Measurements from ENCODE around the gene KIF5C.

KIF5C gene

DNA sequence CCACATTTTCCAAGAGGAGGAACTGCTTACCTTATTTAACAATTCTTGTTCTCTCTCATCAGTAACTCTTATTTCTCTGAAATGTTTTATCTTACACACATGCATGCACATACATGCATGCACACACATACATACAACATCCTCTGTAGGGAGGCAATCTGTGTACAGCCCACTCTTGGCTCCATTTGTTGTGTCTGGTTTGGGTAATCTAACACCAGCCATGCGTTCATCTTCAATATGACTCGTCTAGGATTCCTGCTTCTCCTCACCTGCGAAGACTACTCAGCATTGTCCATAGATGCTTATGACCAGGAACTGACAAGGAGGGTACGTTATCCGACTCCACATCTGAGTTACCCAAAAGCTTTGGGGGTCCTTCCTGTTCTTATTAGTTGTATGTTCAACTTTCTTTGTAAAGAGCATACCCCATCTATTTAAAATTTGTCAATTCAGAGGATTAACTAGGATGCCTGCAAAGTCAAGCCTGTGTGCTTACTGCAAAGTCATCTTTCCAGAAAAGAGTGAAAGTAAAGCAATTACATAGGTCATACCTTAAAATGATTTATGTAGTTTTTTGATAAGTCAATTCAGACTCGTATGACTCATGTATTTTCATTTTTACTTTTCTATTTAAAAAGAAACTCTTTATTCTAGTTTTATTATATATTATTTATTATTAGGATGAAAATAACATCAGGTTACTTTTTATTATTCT is 181.7 kb downstream of the KIF5C start:
- no peak for DNase-seq

DNA sequence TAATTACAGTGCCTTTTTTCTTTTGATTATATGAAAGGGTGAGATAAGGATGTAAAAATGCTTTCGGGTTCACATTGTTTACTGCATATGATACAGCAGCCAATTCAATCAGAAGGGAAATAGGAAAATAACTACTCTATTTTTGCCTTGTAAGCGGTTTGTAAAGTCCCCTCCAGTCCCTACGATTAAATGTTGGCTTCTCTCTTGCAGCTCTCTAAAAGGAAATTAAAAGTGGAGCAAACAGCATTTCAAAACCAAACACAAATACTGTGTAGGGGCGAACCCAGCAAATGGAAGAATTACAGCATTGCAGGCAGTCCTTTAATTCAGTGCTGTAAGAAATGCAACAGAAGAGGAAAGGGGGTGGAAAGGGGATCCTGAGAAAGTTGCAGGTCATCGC is 182.4 kb downstream of the KIF5C start:
- DNase-seq: no peak

DNA sequence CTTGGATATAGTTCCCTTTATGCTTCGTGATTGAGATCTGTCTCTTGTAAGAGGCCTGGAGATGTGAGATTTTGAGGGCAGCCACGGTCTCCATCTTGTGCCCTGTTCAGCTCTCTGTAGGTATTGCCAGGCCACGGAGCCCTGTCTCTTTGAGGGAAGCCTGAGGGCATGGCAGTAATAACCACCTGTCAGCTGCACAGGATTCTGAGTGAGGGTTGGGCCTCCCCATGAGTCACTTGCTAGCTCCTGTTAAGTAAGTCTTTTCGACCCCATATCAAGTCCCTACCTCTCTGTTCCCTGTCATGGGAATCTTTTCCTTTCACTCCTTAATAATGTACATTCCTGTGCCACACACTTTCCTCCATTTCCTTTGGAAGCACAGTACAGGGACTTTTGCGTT is 183.9 kb downstream of the KIF5C start:
- DNase-seq: no peak

DNA sequence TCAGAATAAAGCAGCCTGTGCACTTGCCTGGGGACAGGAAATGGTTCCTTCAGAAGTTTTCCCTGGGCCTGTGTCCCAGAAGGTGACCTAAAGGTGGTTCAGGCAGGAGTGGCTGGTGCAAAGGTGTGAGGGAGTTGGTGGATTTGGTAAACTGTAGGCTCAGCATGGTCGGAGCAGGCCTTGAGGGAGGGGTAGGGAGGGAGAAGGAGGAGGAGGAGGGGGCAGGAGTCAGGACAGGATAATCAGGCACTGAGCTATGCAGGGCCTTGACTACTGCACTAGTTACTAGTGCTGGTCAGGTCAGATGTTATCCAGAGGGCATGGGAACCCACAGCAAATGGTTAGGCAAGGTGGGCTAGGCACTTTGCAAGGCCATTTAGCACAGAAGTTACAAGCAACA is 184.8 kb downstream of the KIF5C start:
- no peak for DNase-seq

DNA sequence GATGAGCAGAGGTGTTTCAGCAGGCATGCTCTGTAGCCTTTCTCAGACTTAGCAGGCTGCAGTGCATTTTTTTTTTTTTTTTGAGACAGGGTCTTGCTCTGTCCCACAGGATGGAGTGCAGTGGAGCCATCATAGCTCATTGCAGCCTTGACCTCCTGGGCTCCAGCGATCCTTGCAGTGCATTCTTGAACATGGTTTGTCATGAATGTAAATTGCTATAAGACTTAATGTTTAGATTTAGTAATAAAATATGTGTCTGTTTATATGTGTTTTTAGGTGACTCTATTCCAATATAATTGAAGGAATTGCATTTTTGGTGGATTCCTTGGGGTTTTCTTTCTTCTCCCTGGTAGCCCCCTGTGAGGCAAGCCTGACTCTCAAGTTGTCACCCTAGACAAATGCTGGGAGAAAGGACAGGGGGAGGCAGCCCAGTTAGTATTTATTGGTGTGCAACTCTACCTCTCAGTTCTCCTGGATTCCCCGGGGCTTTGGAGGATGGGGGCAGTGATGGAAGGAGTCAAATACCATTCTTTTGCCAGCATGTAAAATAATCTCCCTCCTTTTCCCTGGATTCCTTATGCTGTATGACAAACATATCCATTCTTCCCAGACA is 186.2 kb downstream of the KIF5C start:
- DNase-seq: no peak

DNA sequence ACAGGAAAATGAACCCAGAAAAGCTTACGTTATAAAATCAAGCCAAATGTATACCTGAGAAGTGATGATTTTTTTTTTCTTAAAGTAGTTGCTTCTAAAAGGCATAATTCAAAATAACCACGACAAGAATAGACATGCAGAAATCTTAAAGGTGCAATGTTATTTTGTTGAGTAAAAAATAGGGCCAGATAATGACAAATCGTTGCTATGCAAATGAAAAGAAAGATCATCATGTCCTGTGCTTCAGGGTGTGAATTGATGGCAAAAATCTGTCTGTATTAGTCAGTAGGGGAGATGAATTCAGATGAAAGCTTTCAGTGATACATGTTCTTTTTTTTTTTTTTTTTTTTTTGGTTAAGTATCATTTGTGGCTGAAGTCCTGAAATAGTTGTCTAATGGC is 187.5 kb downstream of the KIF5C start:
- no peak for DNase-seq

DNA sequence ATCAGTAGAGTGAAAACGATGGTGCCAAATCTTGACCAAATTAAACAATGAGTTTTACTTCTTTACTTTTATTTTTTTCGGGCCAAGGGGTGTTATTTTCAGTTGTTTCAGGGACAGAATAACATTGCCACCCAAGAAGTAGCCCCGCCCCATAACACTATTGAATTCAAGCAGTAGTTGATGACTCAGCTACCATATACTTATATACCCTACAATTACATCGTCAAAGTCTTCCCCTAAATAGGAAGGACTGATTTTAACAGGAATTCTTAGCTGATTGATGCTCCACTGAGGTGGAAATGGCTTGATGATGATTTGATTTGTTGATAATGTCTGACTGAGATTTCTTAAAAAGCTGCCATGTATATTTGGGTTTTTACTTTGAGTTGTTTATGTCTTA is 188.2 kb downstream of the KIF5C start:
- DNase-seq: no peak

DNA sequence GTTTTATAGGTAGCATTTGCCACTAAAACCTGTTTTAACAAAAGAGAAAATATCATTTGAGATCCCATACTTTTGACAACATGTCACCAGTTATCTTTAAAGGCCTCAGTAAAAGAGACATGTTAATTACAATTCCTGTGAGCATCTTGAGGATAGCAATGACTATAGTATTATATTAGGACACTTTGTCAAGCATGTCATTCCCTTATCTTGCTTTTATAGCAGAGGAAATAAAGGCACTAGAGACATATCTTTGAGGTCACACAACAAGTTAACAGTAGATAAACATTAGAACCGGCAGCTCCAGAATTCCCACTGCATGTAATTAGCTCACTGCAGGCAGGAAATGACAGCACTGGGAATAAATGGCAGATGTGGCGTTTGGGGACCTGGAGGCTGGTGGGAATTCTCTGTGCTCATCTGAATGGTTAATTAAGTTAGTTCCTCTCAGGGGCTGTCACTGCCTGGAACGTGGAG is 189.4 kb downstream of the KIF5C start:
- DNase-seq: no peak

DNA sequence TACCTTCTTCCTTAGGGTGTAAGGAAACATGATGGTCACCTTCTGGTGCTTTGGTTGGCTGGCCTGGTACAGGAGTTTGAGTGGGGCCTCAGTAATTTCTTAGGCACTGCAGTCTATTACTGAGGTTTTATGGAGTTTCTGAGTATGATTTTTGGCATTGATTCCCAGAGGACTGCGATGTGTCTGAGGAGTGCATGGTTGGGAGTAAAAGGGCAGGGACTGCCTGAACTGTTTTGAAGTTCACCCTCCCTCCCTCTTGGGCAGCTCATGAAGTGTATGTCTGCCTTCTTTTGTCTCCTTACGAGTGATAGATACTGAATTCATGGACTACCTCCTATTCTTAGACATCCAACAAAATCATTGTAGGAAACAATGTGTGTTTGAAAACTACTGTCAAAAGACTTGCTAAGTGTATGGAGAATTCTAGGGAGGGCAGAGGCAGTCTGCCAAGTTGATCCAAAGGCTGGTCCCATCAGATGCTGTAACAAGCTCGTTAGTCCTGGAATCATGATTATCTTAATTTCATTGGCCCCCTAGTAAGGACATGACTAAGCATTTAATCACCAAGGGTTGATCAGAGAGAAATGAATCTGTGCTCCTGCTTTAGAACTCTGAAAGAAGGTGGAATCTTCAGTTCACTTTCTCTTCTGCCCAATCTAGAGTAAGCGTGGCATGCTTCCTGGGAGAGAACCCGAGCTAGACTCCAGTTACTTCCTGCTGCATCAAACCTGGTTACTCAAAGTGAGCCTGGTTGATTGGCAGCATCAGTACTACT is 190.0 kb downstream of the KIF5C start:
- DNase-seq: no peak

DNA sequence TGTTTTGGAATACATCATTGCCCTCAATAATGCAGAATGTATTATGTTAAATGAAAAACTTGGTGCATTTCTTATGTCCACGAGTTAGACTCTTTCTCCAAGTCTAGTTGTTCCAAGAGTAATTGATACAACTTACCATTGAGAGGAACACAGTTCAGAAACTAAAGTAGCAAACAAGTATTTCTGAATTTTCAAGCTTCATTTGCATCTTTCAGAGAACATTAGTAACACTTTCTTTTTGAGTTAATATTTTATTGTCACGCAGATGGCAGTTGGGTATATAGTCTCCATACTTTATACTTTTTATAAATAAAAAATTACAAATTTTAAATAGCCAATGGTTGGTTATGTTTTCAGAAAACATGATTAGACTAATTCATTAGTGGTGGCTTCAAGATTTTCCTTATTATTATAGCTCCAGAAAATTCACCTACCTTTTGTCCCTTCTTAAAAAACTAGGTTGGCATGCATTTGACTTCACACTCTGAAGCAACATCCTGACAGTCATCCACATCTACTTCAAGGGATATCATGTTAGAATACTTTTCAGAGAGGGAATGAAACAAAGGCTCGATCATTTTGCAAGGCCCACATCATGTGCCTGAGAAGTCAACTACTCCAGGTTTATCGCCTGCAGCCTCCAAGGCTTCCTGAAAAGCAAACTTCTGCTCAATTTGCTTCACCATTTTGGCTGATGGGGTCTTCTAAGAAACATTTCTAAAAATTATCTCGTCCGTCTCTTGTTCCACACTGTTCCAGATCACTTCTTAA is 193.4 kb downstream of the KIF5C start:
- DNase-seq: no peak

DNA sequence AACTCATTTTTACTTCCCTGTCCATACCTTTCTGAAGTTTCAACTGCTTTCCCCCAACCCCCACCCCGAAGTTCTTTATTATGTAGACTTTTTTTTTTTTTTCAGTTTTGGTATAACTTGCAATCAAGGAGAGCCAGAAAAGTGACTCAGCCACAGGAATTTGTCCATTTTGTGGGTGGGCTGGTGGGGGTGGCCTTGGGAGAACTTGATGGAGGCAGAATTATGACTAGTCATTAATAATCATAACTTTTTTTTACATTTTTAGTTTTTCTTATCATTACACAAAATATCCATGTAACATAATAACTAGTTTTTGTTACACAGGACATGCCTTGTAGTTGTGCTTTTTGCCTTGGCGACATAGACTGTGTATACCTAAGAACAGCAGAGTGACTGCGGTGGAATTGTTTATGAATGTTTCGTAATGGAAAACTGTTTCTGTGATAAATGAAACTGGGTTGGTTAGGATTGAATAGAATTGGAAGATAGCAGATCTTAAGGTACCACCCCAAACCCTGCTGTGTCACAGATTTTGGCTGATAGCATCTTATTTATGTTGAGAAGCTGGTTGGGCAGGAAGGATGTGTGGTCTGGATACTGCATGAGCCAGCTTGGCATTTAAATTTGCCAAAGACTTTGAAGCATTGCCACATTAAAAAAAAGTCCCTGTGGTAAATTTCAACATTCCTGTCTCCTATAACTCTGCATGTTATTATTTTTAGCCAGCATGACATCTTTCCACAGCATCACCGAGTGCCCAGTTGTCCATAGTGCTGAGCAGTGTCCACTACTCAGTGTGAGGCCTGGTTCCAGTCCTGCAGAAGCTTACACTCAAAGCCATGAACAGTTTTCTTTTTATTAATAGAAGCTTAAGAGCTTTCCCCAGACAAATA is 194.2 kb downstream of the KIF5C start:
- no peak for DNase-seq

DNA sequence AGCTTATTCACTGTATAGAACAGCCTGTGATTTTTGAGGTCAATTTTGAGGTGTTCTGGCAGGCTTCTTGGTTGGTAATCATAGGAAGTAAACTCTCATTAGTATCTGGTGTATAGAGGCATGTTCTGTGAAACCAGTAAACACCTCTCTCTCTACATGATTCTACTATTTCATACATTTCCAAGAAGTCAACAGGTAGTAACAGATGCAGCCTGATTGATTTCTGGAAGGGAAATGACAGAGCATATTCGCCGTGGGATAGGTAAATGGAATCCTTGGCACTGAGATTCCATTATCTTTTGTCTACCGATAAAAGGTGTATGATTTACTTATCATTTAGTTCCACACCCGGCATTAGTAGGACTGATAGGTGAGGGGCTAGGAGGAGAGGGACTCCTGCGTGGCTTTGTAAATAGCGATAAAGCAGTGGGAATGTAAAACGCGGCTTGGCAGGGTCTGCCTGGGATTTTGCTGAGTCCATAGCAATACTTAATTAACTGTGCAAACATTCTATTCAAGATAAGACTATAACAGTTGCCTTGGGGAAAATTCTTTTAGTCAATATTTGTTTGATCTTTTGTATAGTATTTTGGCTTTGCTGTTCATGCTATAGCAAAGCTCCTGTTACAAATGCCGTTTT is 195.8 kb downstream of the KIF5C start:
- DNase-seq: no peak

DNA sequence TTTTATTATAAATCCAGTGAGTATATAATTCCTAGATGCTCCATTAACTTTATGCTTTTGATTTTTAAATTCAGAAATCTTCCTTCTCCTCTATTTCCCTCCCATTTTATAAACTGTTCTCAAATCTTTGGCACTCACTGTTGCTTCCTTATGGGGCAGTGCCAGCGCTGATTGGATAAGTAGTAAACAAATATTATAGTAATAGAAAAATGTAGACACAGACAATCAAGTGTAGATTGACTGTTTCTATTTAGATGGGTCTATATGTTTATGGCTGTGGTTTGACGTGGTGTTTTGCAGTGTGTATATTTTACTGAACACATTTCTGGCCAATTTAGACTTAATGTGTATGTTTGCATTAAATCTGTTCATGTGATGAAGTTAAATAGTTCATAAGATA is 200.1 kb downstream of the KIF5C start:
- DNase-seq: no peak

DNA sequence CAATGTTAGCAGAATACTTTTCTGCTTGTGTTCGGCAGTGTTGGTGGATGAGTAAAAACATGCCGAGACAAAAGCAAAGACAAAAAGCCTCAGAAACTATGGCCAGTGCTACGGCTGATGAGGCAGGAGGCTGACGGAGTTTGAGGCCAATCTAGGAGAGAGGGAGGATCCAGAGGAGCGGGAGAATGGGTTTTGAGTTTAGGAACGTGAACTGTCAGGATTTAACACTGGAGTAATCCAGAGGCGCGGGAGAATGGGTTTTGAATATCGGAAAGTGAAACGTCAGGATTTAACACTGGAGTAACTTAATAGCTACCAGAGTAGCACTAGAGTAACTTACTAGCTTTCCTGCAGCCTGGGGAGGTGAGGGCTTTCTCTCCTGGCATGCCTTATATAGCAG is 200.8 kb downstream of the KIF5C start:
- DNase-seq: no peak
